GM23338 (cell line): Measurements from ENCODE around the gene NRL. TPM values are rescaled to one million over a fixed set of nuclear protein-coding genes. Genes with fewer than 3 reads are reported as not detected.

ENCODE experiments used
- ATAC-seq: fragments of 200-7000 bp; cut with Tn5 transposase; 3 replicates; pipeline ENCODE4 v1.9.1; 2020
- DNase-seq: peaks from one replicate; pipeline ENCODE4 v3.0.0-alpha.2; 2015; ENCODE audit warnings: low spot score
- H2AFZ ChIP-seq: fragments of 200-600 bp; sonication (generic); 2 replicates; pipeline ENCODE4 v1.8.0; 2016; ENCODE audit warnings: antibody characterized with exemption, mild to moderate bottlenecking, moderate library complexity
- H3F3A ChIP-seq: fragments of 200-600 bp; sonication (generic); replicated peaks from 2 replicates; pipeline ENCODE4 v1.8.0; 2017; ENCODE audit warnings: antibody characterized with exemption, mixed run types, low read depth
- H3K27ac ChIP-seq: fragments of 200-600 bp; sonication (generic); 2 replicates; pipeline ENCODE4 v1.6.1; 2016; ENCODE audit warnings: low read depth
- H3K27me3 ChIP-seq: fragments of 200-600 bp; sonication (generic); 2 replicates; pipeline ENCODE4 v1.8.0; 2016; ENCODE audit warnings: mild to moderate bottlenecking, mixed run types, moderate library complexity; ENCODE audit not compliant: insufficient read depth
- H3K36me3 ChIP-seq: fragments of 200-600 bp; sonication (generic); 2 replicates; pipeline ENCODE4 v1.8.0; 2016; ENCODE audit warnings: mild to moderate bottlenecking; ENCODE audit not compliant: insufficient read depth
- H3K4me1 ChIP-seq: fragments of 200-600 bp; sonication (generic); 2 replicates; pipeline ENCODE4 v1.8.0; 2016; ENCODE audit warnings: mild to moderate bottlenecking, moderate library complexity; ENCODE audit not compliant: insufficient read depth
- H3K4me2 ChIP-seq: fragments of 200-600 bp; sonication (generic); 2 replicates; pipeline ENCODE4 v1.7.1; 2017; ENCODE audit warnings: mixed run types
- H3K4me3 ChIP-seq: fragments of 200-600 bp; sonication (generic); 2 replicates; pipeline ENCODE4 v1.6.1; 2016; ENCODE audit warnings: mixed run types
- H3K79me2 ChIP-seq: fragments of 200-600 bp; sonication (generic); replicated peaks from 2 replicates; pipeline ENCODE4 v1.8.0; 2017; ENCODE audit warnings: mild to moderate bottlenecking; ENCODE audit not compliant: insufficient read depth
- H3K9me2 ChIP-seq: fragments of 200-600 bp; sonication (generic); 2 replicates; pipeline ENCODE4 v1.8.0; 2017; ENCODE audit not compliant: insufficient read depth
- H4K20me1 ChIP-seq: fragments of 200-600 bp; sonication (generic); replicated peaks from 2 replicates; pipeline ENCODE4 v1.8.0; 2017; ENCODE audit warnings: mild to moderate bottlenecking; ENCODE audit not compliant: insufficient read depth
- H3K27ac Mint-ChIP-seq: 2 replicates; pipeline ENCODE4 v1.8.0; 2020; ENCODE audit warnings: inconsistent platforms, mild to moderate bottlenecking, moderate library complexity, mixed read lengths
- H3K27me3 Mint-ChIP-seq: 3 replicates; pipeline ENCODE4 v1.8.0; 2022; ENCODE audit warnings: low read depth, mild to moderate bottlenecking, moderate library complexity, mixed read lengths, inconsistent platforms; ENCODE audit not compliant: insufficient read depth, poor library complexity
- H3K36me3 Mint-ChIP-seq: 3 replicates; pipeline ENCODE4 v1.8.0; 2021; ENCODE audit warnings: low read depth, mild to moderate bottlenecking, inconsistent platforms, moderate library complexity, mixed read lengths
- H3K4me1 Mint-ChIP-seq: 3 replicates; pipeline ENCODE4 v1.8.0; 2020; ENCODE audit warnings: mild to moderate bottlenecking, inconsistent platforms, mixed read lengths
- H3K4me3 Mint-ChIP-seq: 3 replicates; pipeline ENCODE4 v1.8.0; 2021; ENCODE audit warnings: moderate library complexity, mild to moderate bottlenecking, inconsistent platforms, mixed read lengths
- H3K9me3 Mint-ChIP-seq: 3 replicates; pipeline ENCODE4 v1.8.0; 2020; ENCODE audit warnings: moderate library complexity, mild to moderate bottlenecking, inconsistent platforms, mixed read lengths
- CREB1 ChIP-seq: fragments of 250-450 bp; sonication (Bioruptor Pico); IDR thresholded peaks from 2 replicates; pipeline ENCODE4 v1.5.0; 2020; ENCODE audit warnings: low read depth, mild to moderate bottlenecking, moderate library complexity
- CTCF ChIP-seq, 2 experiments: fragments of 200-600 bp in 1 of 2; sonication (generic) in 1 of 2; conservative IDR thresholded peaks; 2 replicates each; pipeline versions ENCODE4 v1.5.1 to v1.6.1; 2016 to 2017; ENCODE audit warnings: antibody characterized with exemption in 2 of 2, low read depth in 2 of 2, mild to moderate bottlenecking in 2 of 2, moderate library complexity in 1 of 2
- ETS1 ChIP-seq: IDR thresholded peaks from 2 replicates; pipeline ENCODE4 v1.6.1; 2016; ENCODE audit warnings: antibody characterized with exemption
- EZH2 ChIP-seq: fragments of 200-600 bp; sonication (generic); IDR thresholded peaks from one replicate; pipeline ENCODE4 v1.8.0; 2017; ENCODE audit warnings: antibody characterized with exemption, mild to moderate bottlenecking, low read depth; ENCODE audit not compliant: unreplicated experiment
- EZH2phosphoT487 ChIP-seq: fragments of 200-600 bp; sonication (generic); IDR thresholded peaks from one replicate; pipeline ENCODE4 v1.8.1; 2018; ENCODE audit warnings: antibody characterized with exemption; ENCODE audit not compliant: unreplicated experiment
- JUNB ChIP-seq: IDR thresholded peaks from one replicate; pipeline ENCODE4 v1.6.1; 2016; ENCODE audit warnings: antibody characterized with exemption; ENCODE audit not compliant: unreplicated experiment
- NANOG ChIP-seq: IDR thresholded peaks from 2 replicates; pipeline ENCODE4 v1.6.1; 2016; ENCODE audit warnings: antibody characterized with exemption, borderline replicate concordance
- POLR2AphosphoS5 ChIP-seq: IDR thresholded peaks from 2 replicates; pipeline ENCODE4 v1.6.1; 2016; ENCODE audit warnings: antibody characterized with exemption, low read depth
- STAT1 ChIP-seq: IDR thresholded peaks from one replicate; pipeline ENCODE4 v1.6.1; 2016; ENCODE audit warnings: antibody characterized with exemption; ENCODE audit not compliant: unreplicated experiment
- ZNF114 ChIP-seq: fragments of 250-450 bp; sonication (Bioruptor Pico); IDR thresholded peaks from 2 replicates; pipeline ENCODE4 v1.5.0; 2020; ENCODE audit warnings: mild to moderate bottlenecking, moderate library complexity
- ZNF331 ChIP-seq: fragments of 250-450 bp; sonication (Bioruptor Pico); IDR thresholded peaks from 2 replicates; pipeline ENCODE4 v1.5.0; 2020; ENCODE audit warnings: low read depth, mild to moderate bottlenecking, moderate library complexity
- ZNF462 ChIP-seq: fragments of 250-450 bp; sonication (Bioruptor Pico); IDR thresholded peaks from 2 replicates; pipeline ENCODE4 v1.5.0; 2020; ENCODE audit warnings: mild to moderate bottlenecking, moderate library complexity
- polyA plus RNA-seq: library from polyadenylated mRNA; unstranded; fragments of >200 nt; fragmentation: Nextera tagmentation; extraction: Ambion mirVana; gene quantifications from 2 replicates; pipeline ENCODE4 v1.2.1, GENCODE V29; 2016
- total RNA-seq: library from RNA; depleted of rRNA; stranded (reverse); fragments of >200 nt; shearing (Covaris generic); gene quantifications from 2 replicates; pipeline ENCODE4 v1.2.3, GENCODE V29; 2014
- TF ChIP-seq, protein P1 (sequence below): IDR thresholded peaks from one replicate; pipeline ENCODE4 v1.6.1; 2018; ENCODE audit warnings: antibody characterized with exemption; ENCODE audit not compliant: unreplicated experiment

The NRL gene
- total and polyA plus RNA-seq, 2 experiments from 2014 or later, result 1.8 to 2.2 TPM

GRCh38 chr14:24131549-24131966, 16.8 kb upstream of the NRL start:
- H3K4me1 ChIP-seq, result peaks cover 10% of the 10 kb centered on the region; the same call in 1 of the 2 replicates
- H3K36me3 ChIP-seq, result no peaks in the 10 kb centered on the region
- H3K27ac ChIP-seq, result no peak overlapping the region
- peaks cover 7% of the 10 kb centered on the region for H3K27me3 Mint-ChIP-seq
- H3K36me3 Mint-ChIP-seq, result no peaks in the 10 kb centered on the region; the same call in 2 of the 3 replicates
- H4K20me1 ChIP-seq, result no peaks in the 10 kb centered on the region
- no peak overlapping the region for H3K4me2 ChIP-seq
- H3K9me3 Mint-ChIP-seq, result no peaks in the 10 kb centered on the region
- H3F3A ChIP-seq, result peaks cover 15% of the 10 kb centered on the region
- ATAC-seq (no peak), DNase-seq (no peak)
- H3K79me2 ChIP-seq, result no peaks in the 10 kb centered on the region
- no peak overlapping the region for H3K4me3 Mint-ChIP-seq
- no peak overlapping the region for H2AFZ ChIP-seq
- H3K9me2 ChIP-seq, result no peaks in the 10 kb centered on the region
- no peak overlapping the region for H3K27ac Mint-ChIP-seq
- H3K27me3 ChIP-seq, result no peaks in the 10 kb centered on the region
- peaks cover 17% of the 10 kb centered on the region for H3K4me1 Mint-ChIP-seq
- TF ChIP-seq ZNF462 (CRISPR knock-in tag), result no peak
- TF ChIP-seq EZH2, result no peak
- TF ChIP-seq POLR2AphosphoS5, result no peak
- TF ChIP-seq ETS1, result no peak
- no peak for TF ChIP-seq CREB1 (CRISPR knock-in tag)
- no peak for TF ChIP-seq NANOG
- TF ChIP-seq ZNF331 (CRISPR knock-in tag), result no peak
- TF ChIP-seq EZH2phosphoT487, result no peak
- TF ChIP-seq STAT1, result no peak
- TF ChIP-seq CTCF (conservative IDR thresholded peaks at IDR 0.05; ENCODE audit: low read depth in 2 of 2), result no peak
- TF ChIP-seq JUNB, result no peak
- TF ChIP-seq, protein P1, sequence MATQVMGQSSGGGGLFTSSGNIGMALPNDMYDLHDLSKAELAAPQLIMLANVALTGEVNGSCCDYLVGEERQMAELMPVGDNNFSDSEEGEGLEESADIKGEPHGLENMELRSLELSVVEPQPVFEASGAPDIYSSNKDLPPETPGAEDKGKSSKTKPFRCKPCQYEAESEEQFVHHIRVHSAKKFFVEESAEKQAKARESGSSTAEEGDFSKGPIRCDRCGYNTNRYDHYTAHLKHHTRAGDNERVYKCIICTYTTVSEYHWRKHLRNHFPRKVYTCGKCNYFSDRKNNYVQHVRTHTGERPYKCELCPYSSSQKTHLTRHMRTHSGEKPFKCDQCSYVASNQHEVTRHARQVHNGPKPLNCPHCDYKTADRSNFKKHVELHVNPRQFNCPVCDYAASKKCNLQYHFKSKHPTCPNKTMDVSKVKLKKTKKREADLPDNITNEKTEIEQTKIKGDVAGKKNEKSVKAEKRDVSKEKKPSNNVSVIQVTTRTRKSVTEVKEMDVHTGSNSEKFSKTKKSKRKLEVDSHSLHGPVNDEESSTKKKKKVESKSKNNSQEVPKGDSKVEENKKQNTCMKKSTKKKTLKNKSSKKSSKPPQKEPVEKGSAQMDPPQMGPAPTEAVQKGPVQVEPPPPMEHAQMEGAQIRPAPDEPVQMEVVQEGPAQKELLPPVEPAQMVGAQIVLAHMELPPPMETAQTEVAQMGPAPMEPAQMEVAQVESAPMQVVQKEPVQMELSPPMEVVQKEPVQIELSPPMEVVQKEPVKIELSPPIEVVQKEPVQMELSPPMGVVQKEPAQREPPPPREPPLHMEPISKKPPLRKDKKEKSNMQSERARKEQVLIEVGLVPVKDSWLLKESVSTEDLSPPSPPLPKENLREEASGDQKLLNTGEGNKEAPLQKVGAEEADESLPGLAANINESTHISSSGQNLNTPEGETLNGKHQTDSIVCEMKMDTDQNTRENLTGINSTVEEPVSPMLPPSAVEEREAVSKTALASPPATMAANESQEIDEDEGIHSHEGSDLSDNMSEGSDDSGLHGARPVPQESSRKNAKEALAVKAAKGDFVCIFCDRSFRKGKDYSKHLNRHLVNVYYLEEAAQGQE, result no peak
- TF ChIP-seq ZNF114 (CRISPR knock-in tag), result no peak
- no peak overlapping the region for H3K4me3 ChIP-seq
